22Rv1 (cell line): Measurements from ENCODE around the gene PPP2R3A.
"Not testable (repeated sequence)": the region's sequence is repeated elsewhere in the genome, so short reads cannot be mapped to it uniquely, and the experiment has no call there.

ENCODE experiments used
- H3K27ac ChIP-seq: fragments of 450-650 bp; 2 replicates; pipeline ENCODE4 v1.5.1; 2017
- ZFX ChIP-seq: fragments of 450-650 bp; IDR thresholded peaks from 2 replicates; pipeline ENCODE4 v1.6.1; 2017; ENCODE audit warnings: antibody characterized with exemption, borderline replicate concordance
- TF ChIP-seq, protein P1 (sequence below): fragments of 450-650 bp; IDR thresholded peaks from 2 replicates; pipeline ENCODE4 v1.5.1; 2017; ENCODE audit warnings: mild to moderate bottlenecking

The PPP2R3A gene

GRCh38 chr3:136135039-136135802, 169.7 kb downstream of the PPP2R3A start:
- H3K27ac ChIP-seq: no peak overlapping the region
- TF ChIP-seq, protein P1, sequence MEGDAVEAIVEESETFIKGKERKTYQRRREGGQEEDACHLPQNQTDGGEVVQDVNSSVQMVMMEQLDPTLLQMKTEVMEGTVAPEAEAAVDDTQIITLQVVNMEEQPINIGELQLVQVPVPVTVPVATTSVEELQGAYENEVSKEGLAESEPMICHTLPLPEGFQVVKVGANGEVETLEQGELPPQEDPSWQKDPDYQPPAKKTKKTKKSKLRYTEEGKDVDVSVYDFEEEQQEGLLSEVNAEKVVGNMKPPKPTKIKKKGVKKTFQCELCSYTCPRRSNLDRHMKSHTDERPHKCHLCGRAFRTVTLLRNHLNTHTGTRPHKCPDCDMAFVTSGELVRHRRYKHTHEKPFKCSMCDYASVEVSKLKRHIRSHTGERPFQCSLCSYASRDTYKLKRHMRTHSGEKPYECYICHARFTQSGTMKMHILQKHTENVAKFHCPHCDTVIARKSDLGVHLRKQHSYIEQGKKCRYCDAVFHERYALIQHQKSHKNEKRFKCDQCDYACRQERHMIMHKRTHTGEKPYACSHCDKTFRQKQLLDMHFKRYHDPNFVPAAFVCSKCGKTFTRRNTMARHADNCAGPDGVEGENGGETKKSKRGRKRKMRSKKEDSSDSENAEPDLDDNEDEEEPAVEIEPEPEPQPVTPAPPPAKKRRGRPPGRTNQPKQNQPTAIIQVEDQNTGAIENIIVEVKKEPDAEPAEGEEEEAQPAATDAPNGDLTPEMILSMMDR: no peak
- no peak for TF ChIP-seq ZFX

GRCh38 chr3:136136454-136136853, 170.9 kb downstream of the PPP2R3A start:
- TF ChIP-seq, protein P1: no peak
- no peak for TF ChIP-seq ZFX
- no peak overlapping the region for H3K27ac ChIP-seq

DNA sequence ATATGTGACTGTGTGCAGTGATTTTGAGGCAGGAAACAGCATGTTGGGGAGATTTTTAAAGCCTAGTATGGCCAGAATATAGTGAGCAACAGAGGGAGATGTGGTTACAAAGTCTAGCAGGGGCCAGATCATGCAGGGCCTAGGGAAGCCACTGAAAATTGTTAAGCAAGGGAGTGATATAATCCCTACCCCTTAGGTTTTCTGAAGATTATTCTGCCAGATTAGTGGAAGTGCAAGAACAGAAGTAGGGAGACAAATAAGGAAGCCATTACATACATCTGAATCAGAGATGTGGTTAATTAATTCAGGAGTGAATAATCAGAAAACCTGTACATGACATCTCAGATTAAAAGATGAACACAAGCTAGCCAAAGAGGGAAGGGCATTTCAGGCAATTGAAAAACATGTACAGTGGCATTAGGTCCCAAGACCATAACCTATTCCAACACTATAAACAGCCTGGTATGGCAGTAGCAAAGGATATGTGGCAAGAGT, 175.8 kb downstream of the PPP2R3A start:
- no peak for TF ChIP-seq ZFX
- TF ChIP-seq, protein P1: no peak
- H3K27ac ChIP-seq: no peak overlapping the region

DNA sequence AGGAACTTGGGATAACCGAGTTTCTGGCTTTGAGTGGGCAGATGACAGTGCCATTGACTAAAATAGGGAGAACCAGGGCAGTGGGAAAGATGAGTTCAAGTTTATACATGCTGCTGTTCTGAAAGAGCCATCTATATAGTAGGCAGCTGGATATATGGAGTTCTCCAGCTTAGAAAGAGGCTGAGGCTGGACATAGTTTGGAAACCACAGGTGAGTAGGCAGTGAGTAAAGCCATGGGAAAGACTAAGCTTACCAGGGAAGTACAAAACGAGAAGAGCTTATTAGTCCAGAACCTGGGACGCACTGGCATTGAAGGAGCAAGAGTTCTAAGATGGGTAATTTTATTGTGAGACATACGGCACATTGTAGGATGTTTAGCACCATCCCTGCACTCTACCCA, 176.4 kb downstream of the PPP2R3A start:
- no peak overlapping the region for H3K27ac ChIP-seq
- no peak for TF ChIP-seq ZFX
- TF ChIP-seq, protein P1: no peak

DNA sequence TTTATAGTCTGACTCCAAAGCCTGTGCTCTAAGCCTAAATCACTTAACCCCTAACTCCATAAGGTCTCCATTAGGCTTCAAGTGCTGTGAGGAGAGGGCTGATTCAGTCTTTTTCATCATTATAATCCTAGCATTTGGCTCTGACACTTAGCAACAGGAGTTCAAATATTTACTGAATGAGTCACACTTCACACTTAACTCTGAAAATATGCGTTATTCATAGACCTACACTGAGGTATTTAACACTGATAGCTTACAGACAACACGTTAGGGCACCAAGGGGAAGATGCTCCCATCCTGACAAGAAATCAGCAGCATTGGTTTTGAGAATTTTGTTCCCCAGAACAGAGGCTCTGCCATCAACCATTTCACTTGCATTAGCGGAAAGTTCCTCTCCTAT, 177.1 kb downstream of the PPP2R3A start:
- H3K27ac ChIP-seq: no peak overlapping the region
- TF ChIP-seq ZFX: no peak
- TF ChIP-seq, protein P1: no peak

GRCh38 chr3:136144397-136144796, 178.9 kb downstream of the PPP2R3A start:
- not testable (repeated sequence) for H3K27ac ChIP-seq

- TF ChIP-seq, protein P1: no peak
- TF ChIP-seq ZFX: no peak
- no peak overlapping the region for H3K27ac ChIP-seq
Observed at GRCh38 chr3:136146981-136147729, 181.6 kb downstream of the PPP2R3A start.
